Stomach (tissue), 9 donors: ENCODE data around the gene WFDC12. TPM values are rescaled to one million over a fixed set of nuclear protein-coding genes. Genes with fewer than 3 reads are reported as not detected.
A peak's percentile ranks its signal among the peaks of the same experiment; 100 is the strongest.

Source experiments
- DNase-seq, 2 donors: peaks; one replicate each; pipeline versions ENCODE4 v3.0.0 to v3.0.0-alpha.2; 2013 to 2019
- H3K27ac ChIP-seq, 5 donors: fragments of 200-600 bp in 4 of 5; sonication (generic) in 4 of 5; one replicate each; pipeline ENCODE4 v1.5.1; 2013 to 2019; ENCODE audit warnings: mild to moderate bottlenecking in 1 of 5, moderate library complexity in 1 of 5
- H3K27me3 ChIP-seq, 3 donors: fragments of 200-600 bp; sonication (generic); one replicate each; pipeline ENCODE4 v1.5.1; 2017 to 2019; ENCODE audit warnings: mixed run types in 1 of 3
- H3K36me3 ChIP-seq, 4 donors: fragments of 200-600 bp; sonication (generic); 1 replicate in 3 of 4; 2 replicates in 1 of 4; pipeline ENCODE4 v1.5.1; 2016 to 2019
- H3K4me1 ChIP-seq, 4 donors: fragments of 200-600 bp; sonication (generic); one replicate each; pipeline ENCODE4 v1.5.1; 2016 to 2019
- H3K4me3 ChIP-seq, 4 donors: fragments of 200-600 bp; sonication (generic) in 3 of 4; one replicate each; pipeline ENCODE4 v1.5.1; 2016 to 2019; ENCODE audit warnings: mild to moderate bottlenecking in 1 of 4
- H3K9me3 ChIP-seq, 4 donors: fragments of 200-600 bp; sonication (generic); one replicate each; pipeline ENCODE4 v1.5.1; 2016 to 2019
- CTCF ChIP-seq, 7 experiments: fragments of 450-650 bp in 4 of 7; fragments of 200-600 bp in 3 of 7; sonication (generic) in 3 of 7; IDR thresholded peaks; one replicate each; pipeline ENCODE4 v1.5.1; 2016 to 2019; ENCODE audit warnings: antibody characterized with exemption in 7 of 7, control low read depth in 2 of 7, mild to moderate bottlenecking in 1 of 7
- EP300 ChIP-seq: sonication (generic); formaldehyde crosslinking; IDR thresholded peaks from one replicate; pipeline ENCODE4 v1.6.1; 2017; ENCODE audit warnings: antibody characterized with exemption
- POLR2A ChIP-seq, 4 donors: fragments of 450-650 bp; IDR thresholded peaks; one replicate each; pipeline ENCODE4 v1.6.1; 2016; ENCODE audit warnings: antibody characterized with exemption in 4 of 4, control low read depth in 2 of 4, mild to moderate bottlenecking in 1 of 4, moderate library complexity in 1 of 4
- POLR2AphosphoS5 ChIP-seq, 3 donors: sonication (generic); formaldehyde crosslinking; IDR thresholded peaks; one replicate each; pipeline ENCODE4 v1.6.1; 2016; ENCODE audit warnings: antibody characterized with exemption in 3 of 3
- WGBS, 5 donors: extraction: QIAGEN DNeasy Blood & Tissue Kit in 3 of 5; methylation state at CpG; one replicate each; pipeline versions ENCODE4 v1.1.5 to v1.1.7; 2013 to 2018; 5-methylcytosine and 5-hydroxymethylcytosine counted together
- intact Hi-C: fragments of 100-400 bp; cut with DNase I; formaldehyde crosslinking; loops from one replicate; pipeline ENCODE4 v1.15.1; 2023; ENCODE audit warnings: low total_unique reads
- polyA plus RNA-seq, 3 donors: library from polyadenylated mRNA; stranded (reverse); fragments of 200-250 nt; gene quantifications; one replicate each; pipeline ENCODE4 v1.2.3, GENCODE V29; 2013
- total RNA-seq, 5 donors: library from RNA; depleted of rRNA; stranded (reverse); fragments of >200 nt; gene quantifications; one replicate each; pipeline versions ENCODE4 v1.1.0 to v1.2.3, GENCODE V29; 2014 to 2016
- donor health status: healthy with polysubstance abuse.
- donor health status: Bipolar disorder and iron deficiency.
- donor health status: healthy.

Gene WFDC12
- total and polyA plus RNA-seq, 8 donors = 0.15 TPM; not detected in 7

- DNase-seq = no peak
- Histone ChIP-seq H3K4me1 (peaks cover 0 to 4% (median 0%) of the 10 kb centered on the region in 4 donors), H3K27me3 (peaks cover 0 to 75% (median 8%) of the 10 kb centered on the region in 3 donors), H3K9me3 (no peaks in the 10 kb centered on the region), H3K36me3 (no peaks in the 10 kb centered on the region), H3K27ac (no peak within 1 kb of the TSS), H3K4me3 (no peak within 1 kb of the TSS)
- intact Hi-C loops = no loop called here
- no peak for TF ChIP-seq CTCF (IDR thresholded peaks at IDR 0.05)
- no peak for TF ChIP-seq POLR2AphosphoS5 (IDR thresholded peaks at IDR 0.05)
- no peak for TF ChIP-seq POLR2A (IDR thresholded peaks at IDR 0.05)
- no peak for TF ChIP-seq EP300
- 47 to 60% (median 51%) methylated on average over 16 of the region's 16 CpGs for WGBS, 5 donors
These were observed 9.5 kb downstream of the WFDC12 start, which contains the start of gene WFDC5 for GRCh38 chr20:45114465-45115385. Gene WFDC5 (minus strand): TSS chr20:45115174. CDS start chr20:45115083, 91 bp downstream.

- Histone ChIP-seq H3K27ac (no peak overlapping the region), H3K4me1 (peaks cover 0 to 4% (median 0%) of the 10 kb centered on the region in 4 donors), H3K36me3 (no peaks in the 10 kb centered on the region), H3K4me3 (no peak overlapping the region), H3K27me3 (peaks cover 0 to 71% (median 8%) of the 10 kb centered on the region in 3 donors), H3K9me3 (no peaks in the 10 kb centered on the region)
- WGBS, 5 donors = 86 to 97% (median 92%) methylated on average over 3 of the region's 3 CpGs
- no peak for DNase-seq
- TF ChIP-seq CTCF (IDR thresholded peaks at IDR 0.05) (no peak), EP300 (no peak), POLR2AphosphoS5 (IDR thresholded peaks at IDR 0.05) (no peak), POLR2A (IDR thresholded peaks at IDR 0.05) (no peak)
- intact Hi-C loops = no loop called here
These were observed 10.4 kb downstream of the WFDC12 start for GRCh38 chr20:45113865-45114264.

GRCh38 chr20:45112754-45113153, 11.5 kb downstream of the WFDC12 start:
- no peak overlapping the region for H3K27ac ChIP-seq
- H3K9me3 ChIP-seq = no peaks in the 10 kb centered on the region
- peaks cover 0 to 4% (median 0%) of the 10 kb centered on the region in 4 donors for H3K4me1 ChIP-seq
- intact Hi-C loops = no loop called here
- H3K27me3 ChIP-seq = peaks cover 0 to 78% (median 8%) of the 10 kb centered on the region in 3 donors
- no peak for DNase-seq
- no peak overlapping the region for H3K4me3 ChIP-seq
- no peaks in the 10 kb centered on the region for H3K36me3 ChIP-seq
- TF ChIP-seq EP300 (no peak), POLR2A (IDR thresholded peaks at IDR 0.05) (no peak), CTCF (IDR thresholded peaks at IDR 0.05) (no peak), POLR2AphosphoS5 (IDR thresholded peaks at IDR 0.05) (no peak)

GRCh38 chr20:45111799-45112471, 12.3 kb downstream of the WFDC12 start:
- Histone ChIP-seq H3K36me3 (no peaks in the 10 kb centered on the region), H3K27ac (no peak overlapping the region), H3K4me1 (peaks cover 0 to 4% (median 0%) of the 10 kb centered on the region in 4 donors), H3K27me3 (peaks cover 0 to 78% (median 8%) of the 10 kb centered on the region in 3 donors), H3K4me3 (no peak overlapping the region), H3K9me3 (no peaks in the 10 kb centered on the region)
- intact Hi-C loops = no loop called here
- DNase-seq = no peak
- no peak for TF ChIP-seq POLR2AphosphoS5 (IDR thresholded peaks at IDR 0.05)
- TF ChIP-seq EP300 = no peak
- TF ChIP-seq CTCF (IDR thresholded peaks at IDR 0.05) = peak in 3 of 7 experiments; percentile 14 to 39 (median 37)
- WGBS, 5 donors = 39 to 48% (median 44%) methylated on average over 17 of the region's 17 CpGs
